HEK293 (cell line): ENCODE data around the gene NAV3.

Experiments
- CTCF ChIA-PET: fragments of 350-600 bp; formaldehyde crosslinking; extraction: SDS; loops from one replicate; lab custom pipeline; 2021; ENCODE audit warnings: antibody characterized with exemption; lab: Yijun Ruan, JAX
- POLR2A ChIA-PET: fragments of 300-600 bp; formaldehyde crosslinking; extraction: SDS; loops from one replicate; lab custom pipeline; 2020; ENCODE audit warnings: antibody characterized with exemption, inconsistent platforms; lab: Yijun Ruan, JAX
- H3K27ac ChIP-seq: fragments of 200-500 bp; sonication (Bioruptor generic); 2 replicates; pipeline ENCODE4 v1.5.1; 2014; ENCODE audit warnings: low read depth, low read length, control low read depth, inconsistent platforms; ENCODE audit errors: extremely low read depth
- H3K36me3 ChIP-seq, 2 experiments: fragments of 200-500 bp in 1 of 2; sonication (Bioruptor generic) in 1 of 2; 1 replicate in 1 of 2; 2 replicates in 1 of 2; pipeline ENCODE4 v1.5.1; 2014 to 2017; ENCODE audit warnings: inconsistent platforms in 2 of 2, low read length in 2 of 2; ENCODE audit not compliant: control insufficient read depth in 2 of 2, insufficient read depth in 1 of 2
- H3K4me1 ChIP-seq: fragments of 200-500 bp; sonication (Bioruptor generic); 2 replicates; pipeline ENCODE4 v1.5.1; 2014; ENCODE audit warnings: mild to moderate bottlenecking, low read length, inconsistent platforms; ENCODE audit not compliant: control insufficient read depth, insufficient read depth
- H3K4me3 ChIP-seq: 2 replicates; pipeline ENCODE4 v1.5.1; 2011; ENCODE audit warnings: low read depth, mild to moderate bottlenecking, control low read depth, low read length, moderate library complexity
- H3K9me3 ChIP-seq: fragments of 200-500 bp; sonication (Bioruptor generic); 2 replicates; pipeline ENCODE4 v1.5.1; 2014; ENCODE audit warnings: low read depth, low read length, inconsistent platforms; ENCODE audit not compliant: control insufficient read depth, insufficient read depth
- PRDM6 ChIP-seq: fragments of 450-650 bp; formaldehyde crosslinking; IDR thresholded peaks from 2 replicates; pipeline ENCODE4 v1.5.1; 2017; ENCODE audit warnings: missing biosample characterization, missing genetic modification characterization
- RBAK ChIP-seq: fragments of 450-650 bp; formaldehyde crosslinking; IDR thresholded peaks from 2 replicates; pipeline ENCODE4 v1.5.1; 2016; ENCODE audit warnings: missing biosample characterization, missing genetic modification characterization
- SETDB1 ChIP-seq: IDR thresholded peaks from one replicate; pipeline ENCODE4 v1.6.1; 2017; ENCODE audit warnings: mild to moderate bottlenecking, low read length, moderate library complexity, mixed read lengths; ENCODE audit not compliant: insufficient read length
- ZBTB1 ChIP-seq: fragments of 450-650 bp; formaldehyde crosslinking; IDR thresholded peaks from 2 replicates; pipeline ENCODE4 v1.5.1; 2016; ENCODE audit warnings: missing biosample characterization, missing genetic modification characterization
- ZBTB17 ChIP-seq: fragments of 450-650 bp; formaldehyde crosslinking; IDR thresholded peaks from 2 replicates; pipeline ENCODE4 v1.5.1; 2016; ENCODE audit warnings: missing biosample characterization, missing genetic modification characterization
- ZBTB7A ChIP-seq: fragments of 450-650 bp; formaldehyde crosslinking; IDR thresholded peaks from 2 replicates; pipeline ENCODE4 v1.5.1; 2016; ENCODE audit warnings: low read depth, missing biosample characterization, missing genetic modification characterization
- ZNF112 ChIP-seq: fragments of 450-650 bp; formaldehyde crosslinking; IDR thresholded peaks from 2 replicates; pipeline ENCODE4 v1.5.0; 2017; ENCODE audit warnings: missing biosample characterization, missing genetic modification characterization
- ZNF133 ChIP-seq: fragments of 450-650 bp; formaldehyde crosslinking; IDR thresholded peaks from 2 replicates; pipeline ENCODE4 v1.5.1; 2016; ENCODE audit warnings: missing biosample characterization, missing genetic modification characterization
- ZNF155 ChIP-seq: fragments of 450-650 bp; formaldehyde crosslinking; IDR thresholded peaks from 2 replicates; pipeline ENCODE4 v1.5.1; 2016; ENCODE audit warnings: missing biosample characterization, missing genetic modification characterization
- ZNF18 ChIP-seq: fragments of 450-650 bp; formaldehyde crosslinking; IDR thresholded peaks from 2 replicates; pipeline ENCODE4 v1.5.1; 2016; ENCODE audit warnings: missing biosample characterization, missing genetic modification characterization
- ZNF223 ChIP-seq: fragments of 450-650 bp; formaldehyde crosslinking; IDR thresholded peaks from 2 replicates; pipeline ENCODE4 v1.5.1; 2016; ENCODE audit warnings: missing biosample characterization, missing genetic modification characterization
- ZNF24 ChIP-seq: fragments of 450-650 bp; formaldehyde crosslinking; IDR thresholded peaks from 2 replicates; pipeline ENCODE4 v1.5.1; 2016; ENCODE audit warnings: missing biosample characterization, missing genetic modification characterization
- ZNF354C ChIP-seq: fragments of 450-650 bp; formaldehyde crosslinking; IDR thresholded peaks from 2 replicates; pipeline ENCODE4 v1.5.1; 2016; ENCODE audit warnings: missing biosample characterization, missing genetic modification characterization, low read depth, borderline replicate concordance
- ZNF426 ChIP-seq: fragments of 450-650 bp; formaldehyde crosslinking; IDR thresholded peaks from 2 replicates; pipeline ENCODE4 v1.5.1; 2017; ENCODE audit warnings: missing biosample characterization, missing genetic modification characterization, mild to moderate bottlenecking, inconsistent platforms, moderate library complexity
- ZNF449 ChIP-seq: fragments of 450-650 bp; formaldehyde crosslinking; IDR thresholded peaks from 2 replicates; pipeline ENCODE4 v1.5.1; 2017; ENCODE audit warnings: missing biosample characterization, mild to moderate bottlenecking, missing genetic modification characterization, moderate library complexity
- ZNF558 ChIP-seq: fragments of 450-650 bp; formaldehyde crosslinking; IDR thresholded peaks from 2 replicates; pipeline ENCODE4 v1.5.1; 2016; ENCODE audit warnings: missing biosample characterization, missing genetic modification characterization
- ZNF600 ChIP-seq: fragments of 450-650 bp; formaldehyde crosslinking; IDR thresholded peaks from 2 replicates; pipeline ENCODE4 v1.5.1; 2016; ENCODE audit warnings: missing biosample characterization, missing genetic modification characterization
- ZNF610 ChIP-seq: fragments of 450-650 bp; formaldehyde crosslinking; IDR thresholded peaks from 2 replicates; pipeline ENCODE4 v1.5.1; 2016; ENCODE audit warnings: missing biosample characterization, missing genetic modification characterization, borderline replicate concordance
- ZNF621 ChIP-seq: fragments of 450-650 bp; formaldehyde crosslinking; IDR thresholded peaks from 2 replicates; pipeline ENCODE4 v1.5.1; 2017; ENCODE audit warnings: missing biosample characterization, missing genetic modification characterization
- ZNF654 ChIP-seq: fragments of 450-650 bp; formaldehyde crosslinking; IDR thresholded peaks from 2 replicates; pipeline ENCODE4 v1.5.1; 2016; ENCODE audit warnings: low read depth, missing biosample characterization, missing genetic modification characterization
- ZSCAN5A ChIP-seq: fragments of 450-650 bp; formaldehyde crosslinking; IDR thresholded peaks from 2 replicates; pipeline ENCODE4 v1.5.1; 2016; ENCODE audit warnings: missing biosample characterization, missing genetic modification characterization

The NAV3 gene

GRCh38 chr12:78120866-78121560, 290.3 kb downstream of the NAV3 start:
- POLR2A ChIA-PET: interaction anchor here (0.5 kb wide), 1 partner anchor 148 kb away, joined by 3 read pairs; no protein-coding TSS in a partner anchor
- peak; percentile 46 for TF ChIP-seq ZNF654
- TF ChIP-seq ZNF600 (tag by site-specific recombination): no peak
- H3K27ac ChIP-seq: no peak overlapping the region
- H3K4me3 ChIP-seq: no peak overlapping the region
- CTCF ChIA-PET: interaction anchor here (0.6 to 1.9 kb wide), 7 partner anchors 26 to 521 kb away, joined by 3 to 9 read pairs (median 3); no protein-coding TSS in a partner anchor
- no peaks in the 10 kb centered on the region for H3K9me3 ChIP-seq
- no peaks in the 10 kb centered on the region for H3K36me3 ChIP-seq
- H3K4me1 ChIP-seq: no peaks in the 10 kb centered on the region

- POLR2A ChIA-PET: no interaction called here
- CTCF ChIA-PET: interaction anchor here (1.0 to 1.9 kb wide), 4 partner anchors 119 to 397 kb away, joined by 3 to 9 read pairs (median 5); no protein-coding TSS in a partner anchor
- no peak overlapping the region for H3K4me3 ChIP-seq
Measured at GRCh38 chr12:78121969-78122610, 291.4 kb downstream of the NAV3 start.

GRCh38 chr12:78128211-78128610, 297.5 kb downstream of the NAV3 start:
- H3K4me3 ChIP-seq: no peak overlapping the region
- H3K9me3 ChIP-seq: no peaks in the 10 kb centered on the region
- TF ChIP-seq ZNF610 (tag by site-specific recombination): no peak
- TF ChIP-seq PRDM6: no peak
- no peak for TF ChIP-seq ZNF133 (tag by site-specific recombination)
- TF ChIP-seq ZNF112 (tag by site-specific recombination): no peak
- no peak for TF ChIP-seq ZBTB17 (tag by site-specific recombination)
- no peak for TF ChIP-seq ZNF449 (tag by site-specific recombination)
- no peak for TF ChIP-seq ZBTB1 (tag by site-specific recombination)
- no peak for TF ChIP-seq RBAK (tag by site-specific recombination)
- H3K36me3 ChIP-seq: no peaks in the 10 kb centered on the region
- H3K4me1 ChIP-seq: no peaks in the 10 kb centered on the region
- ChIA-PET POLR2A (no interaction called here), CTCF (no interaction called here)
- H3K27ac ChIP-seq: no peak overlapping the region

More at GRCh38 chr12:78121969-78122610, 291.4 kb downstream of the NAV3 start:
- no peaks in the 10 kb centered on the region for H3K4me1 ChIP-seq
- H3K9me3 ChIP-seq: no peaks in the 10 kb centered on the region
- no peak for TF ChIP-seq ZNF621 (tag by site-specific recombination)
- H3K27ac ChIP-seq: no peak overlapping the region
- H3K36me3 ChIP-seq: no peaks in the 10 kb centered on the region

- CTCF ChIA-PET: interaction anchor here (1.0 kb wide), 1 partner anchor 10 kb away, joined by 3 read pairs; no protein-coding TSS in a partner anchor
- no peaks in the 10 kb centered on the region for H3K9me3 ChIP-seq
- no peaks in the 10 kb centered on the region for H3K36me3 ChIP-seq
- no peak overlapping the region for H3K27ac ChIP-seq
- no peak overlapping the region for H3K4me3 ChIP-seq
- H3K4me1 ChIP-seq: no peaks in the 10 kb centered on the region
- POLR2A ChIA-PET: no interaction called here
- TF ChIP-seq ZNF155 (tag by site-specific recombination): no peak
- TF ChIP-seq ZSCAN5A (tag by site-specific recombination): no peak
- TF ChIP-seq SETDB1: no peak
- TF ChIP-seq ZNF354C (tag by site-specific recombination): no peak
- TF ChIP-seq ZNF426 (tag by site-specific recombination): no peak
- no peak for TF ChIP-seq ZNF24
- no peak for TF ChIP-seq ZNF558 (tag by site-specific recombination)
- TF ChIP-seq ZNF18 (tag by site-specific recombination): no peak
- TF ChIP-seq ZNF223 (tag by site-specific recombination): no peak
- no peak for TF ChIP-seq ZBTB7A
Measured at GRCh38 chr12:78143717-78144116, 313.0 kb downstream of the NAV3 start.
